Central memory CD8-positive, alpha-beta T cell (primary cell): ENCODE measurements around the gene WDR35.

Source experiments
- ATAC-seq: fragments of 150-1000 bp; cut with Tn5 transposase; replicated peaks from 2 replicates; pipeline ENCODE4 v1.10.0; 2022; ENCODE audit warnings: mild to moderate bottlenecking, moderate FRiP score, moderate number of reproducible peaks; ENCODE audit not compliant: poor library complexity, severe bottlenecking; ENCODE audit errors: extremely low read depth
- DNase-seq, 2 donors: peaks; one replicate each; pipeline ENCODE4 v3.0.0; 2021; ENCODE audit warnings: low spot score in 2 of 2
- H3K27ac Mint-ChIP-seq: one replicate; pipeline ENCODE4 v1.8.0; 2022; ENCODE audit warnings: low read depth, mild to moderate bottlenecking, moderate library complexity, mixed read lengths
- H3K27me3 Mint-ChIP-seq: one replicate; pipeline ENCODE4 v1.8.0; 2022; ENCODE audit warnings: mixed read lengths
- H3K36me3 Mint-ChIP-seq: one replicate; pipeline ENCODE4 v1.8.0; 2022; ENCODE audit warnings: mild to moderate bottlenecking, moderate library complexity, mixed read lengths; ENCODE audit not compliant: insufficient read depth
- H3K4me1 Mint-ChIP-seq: one replicate; pipeline ENCODE4 v1.8.0; 2022; ENCODE audit warnings: mixed read lengths
- H3K4me3 Mint-ChIP-seq: one replicate; pipeline ENCODE4 v1.8.0; 2022; ENCODE audit warnings: mild to moderate bottlenecking, moderate library complexity, mixed read lengths
- H3K9me3 Mint-ChIP-seq: one replicate; pipeline ENCODE4 v1.8.0; 2022; ENCODE audit warnings: mixed read lengths

WDR35 gene

GRCh38 chr2:19868224-19868623, 121.7 kb downstream of the WDR35 start:
- Mint-ChIP-seq H3K4me3 (peak overlapping the region; percentile 94), H3K27me3 (no peaks in the 10 kb centered on the region), H3K4me1 (peaks cover 26% of the 10 kb centered on the region), H3K36me3 (peaks cover 3% of the 10 kb centered on the region), H3K27ac (peak overlapping the region; percentile 96), H3K9me3 (no peaks in the 10 kb centered on the region)
- ATAC-seq, result no peak
- DNase-seq, result no peak

GRCh38 chr2:19866771-19867170, 123.1 kb downstream of the WDR35 start:
- H3K27me3 Mint-ChIP-seq, result no peaks in the 10 kb centered on the region
- peaks cover 3% of the 10 kb centered on the region for H3K36me3 Mint-ChIP-seq
- DNase-seq (no peak), ATAC-seq (no peak)
- H3K9me3 Mint-ChIP-seq, result no peaks in the 10 kb centered on the region
- H3K4me1 Mint-ChIP-seq, result peaks cover 21% of the 10 kb centered on the region
- no peak overlapping the region for H3K4me3 Mint-ChIP-seq
- no peak overlapping the region for H3K27ac Mint-ChIP-seq

- H3K36me3 Mint-ChIP-seq, result peaks cover 3% of the 10 kb centered on the region
- ATAC-seq (no peak), DNase-seq (no peak)
- no peak overlapping the region for H3K4me3 Mint-ChIP-seq
- no peaks in the 10 kb centered on the region for H3K9me3 Mint-ChIP-seq
- no peak overlapping the region for H3K27ac Mint-ChIP-seq
- H3K27me3 Mint-ChIP-seq, result no peaks in the 10 kb centered on the region
- peaks cover 20% of the 10 kb centered on the region for H3K4me1 Mint-ChIP-seq
These were observed 124.8 kb downstream of the WDR35 start for GRCh38 chr2:19865151-19865550.

- no peak overlapping the region for H3K4me3 Mint-ChIP-seq
- DNase-seq (no peak), ATAC-seq (no peak)
- no peaks in the 10 kb centered on the region for H3K27me3 Mint-ChIP-seq
- H3K36me3 Mint-ChIP-seq, result peaks cover 3% of the 10 kb centered on the region
- H3K9me3 Mint-ChIP-seq, result no peaks in the 10 kb centered on the region
- no peak overlapping the region for H3K27ac Mint-ChIP-seq
- H3K4me1 Mint-ChIP-seq, result peaks cover 13% of the 10 kb centered on the region
These were observed 125.5 kb downstream of the WDR35 start for GRCh38 chr2:19864381-19864780.

GRCh38 chr2:19863303-19864041, 126.4 kb downstream of the WDR35 start:
- H3K4me1 Mint-ChIP-seq, result peaks cover 6% of the 10 kb centered on the region
- H3K27ac Mint-ChIP-seq, result no peak overlapping the region
- no peaks in the 10 kb centered on the region for H3K27me3 Mint-ChIP-seq
- ATAC-seq (no peak), DNase-seq (peak; percentile 47 to 64)
- no peaks in the 10 kb centered on the region for H3K9me3 Mint-ChIP-seq
- H3K4me3 Mint-ChIP-seq, result no peak overlapping the region
- H3K36me3 Mint-ChIP-seq, result no peaks in the 10 kb centered on the region

GRCh38 chr2:19861813-19862212, 128.1 kb downstream of the WDR35 start:
- Mint-ChIP-seq H3K4me1 (no peaks in the 10 kb centered on the region), H3K9me3 (no peaks in the 10 kb centered on the region), H3K27me3 (peaks cover 10% of the 10 kb centered on the region), H3K27ac (no peak overlapping the region), H3K36me3 (no peaks in the 10 kb centered on the region), H3K4me3 (no peak overlapping the region)
- ATAC-seq, result no peak
- DNase-seq, result no peak
